ENCODE measurements around the gene RAPGEF4.

- TF ChIP-seq POLR2A (IDR thresholded peaks at IDR 0.05) (no peak), CTCF (IDR thresholded peaks at IDR 0.05) (no peak)
Observed at GRCh38 chr2:172863341-172863740, 127.7 kb downstream of the RAPGEF4 start.

Measured in Peyer's patch (tissue), 4 donors.